Activated CD8-positive, alpha-beta T cell treated with anti-CD3 and anti-CD28 coated beads for 36 hours (primary cell): ENCODE results near the gene CFAP58. TPM values are rescaled to one million over a fixed set of nuclear protein-coding genes. Genes with fewer than 3 reads are reported as not detected.
A peak's percentile ranks its signal among the peaks of the same experiment; 100 is the strongest.

Experiments used
- ATAC-seq: fragments of 200-7000 bp; cut with Tn5 transposase; one replicate; pipeline ENCODE4 v1.10.0; 2021; ENCODE audit warnings: mild to moderate bottlenecking, moderate library complexity
- CTCF ChIA-PET: fragments of 350-600 bp; sonication (Branson Sonifier 250); formaldehyde crosslinking; loops from one replicate; lab custom pipeline; 2021; ENCODE audit warnings: antibody characterized with exemption; lab: Charles Lee
- POLR2A ChIA-PET: fragments of 350-600 bp; sonication (Branson Sonifier 250); formaldehyde crosslinking; loops from one replicate; lab custom pipeline; 2021; ENCODE audit warnings: antibody characterized with exemption; lab: Charles Lee
- DNase-seq: peaks from one replicate; pipeline ENCODE4 v3.0.0-alpha.2; 2020
- H3K27ac Mint-ChIP-seq: one replicate; pipeline ENCODE4 v1.8.0; 2021; ENCODE audit warnings: mild to moderate bottlenecking, mixed read lengths
- H3K27me3 Mint-ChIP-seq: one replicate; pipeline ENCODE4 v1.8.0; 2021; ENCODE audit warnings: mixed read lengths
- H3K36me3 Mint-ChIP-seq: one replicate; pipeline ENCODE4 v1.8.0; 2021; ENCODE audit warnings: low read depth, mixed read lengths
- H3K4me1 Mint-ChIP-seq: one replicate; pipeline ENCODE4 v1.8.0; 2021; ENCODE audit warnings: low read depth, mixed read lengths
- H3K4me3 Mint-ChIP-seq: one replicate; pipeline ENCODE4 v1.8.0; 2021; ENCODE audit warnings: mild to moderate bottlenecking, moderate library complexity, mixed read lengths
- H3K9me3 Mint-ChIP-seq: one replicate; pipeline ENCODE4 v1.8.0; 2021; ENCODE audit warnings: mixed read lengths
- CTCF ChIP-seq: fragments of 200-600 bp; IDR thresholded peaks from one replicate; pipeline ENCODE4 v1.8.0; 2022; ENCODE audit warnings: antibody characterized with exemption, mild to moderate bottlenecking
- intact Hi-C: fragments of 100-400 bp; cut with micrococcal nuclease; formaldehyde crosslinking; loops from one replicate; pipeline ENCODE4 v1.10.0; 2022
- total RNA-seq, 2 experiments: library from RNA; stranded (reverse); gene quantifications; one replicate each; pipeline ENCODE4 v1.2.3, GENCODE V29; 2021

CFAP58 gene
- total RNA-seq, 2 experiments from 2014 or later, result 0.27 to 0.38 TPM

- intact Hi-C loops, result no loop called here
- peak; percentile 31 for ATAC-seq
- TF ChIP-seq CTCF, result no peak
- H3K36me3 Mint-ChIP-seq, result peaks cover 25% of the 10 kb centered on the region
- no peak for DNase-seq
- peak overlapping the region; percentile 100 for H3K27ac Mint-ChIP-seq
- POLR2A ChIA-PET, result interaction anchor here (0.7 to 6.1 kb wide), 16 partner anchors 8 to 83 kb away, joined by 3 to 30 read pairs (median 8); partner anchors contain the start of genes CFAP58, GSTO1 and GSTO2
- H3K27me3 Mint-ChIP-seq, result no peaks in the 10 kb centered on the region
- peaks cover 51% of the 10 kb centered on the region for H3K4me1 Mint-ChIP-seq
- peak overlapping the region; percentile 86 for H3K4me3 Mint-ChIP-seq
- CTCF ChIA-PET, result interaction anchor here (1.1 to 3.0 kb wide), 11 partner anchors 8 to 77 kb away, joined by 3 to 35 read pairs (median 5); no protein-coding TSS in a partner anchor
- no peaks in the 10 kb centered on the region for H3K9me3 Mint-ChIP-seq
Observed at GRCh38 chr10:104337521-104337984, 16.1 kb upstream of the CFAP58 start.

GRCh38 chr10:104337985-104338735 is 15.5 kb upstream of the CFAP58 start, which contains the start of gene ITPRIP:
Gene ITPRIP (minus strand): TSS chr10:104338465. CDS start chr10:104316051, 22,414 bp downstream.
- ChIA-PET POLR2A (interaction anchor here (0.7 to 6.1 kb wide), 18 partner anchors 8 to 83 kb away, joined by 3 to 30 read pairs (median 7); partner anchors contain the start of genes CFAP58, GSTO1 and GSTO2), CTCF (interaction anchor here (1.1 to 3.0 kb wide), 13 partner anchors 9 to 77 kb away, joined by 3 to 35 read pairs (median 5); partner anchors contain the start of gene CFAP58)
- TF ChIP-seq CTCF, result no peak
- Mint-ChIP-seq H3K4me3 (peak within 1 kb of the TSS; percentile 86), H3K36me3 (peaks cover 21% of the 10 kb centered on the region), H3K27me3 (no peaks in the 10 kb centered on the region), H3K9me3 (no peaks in the 10 kb centered on the region), H3K4me1 (peaks cover 45% of the 10 kb centered on the region), H3K27ac (peak within 1 kb of the TSS; percentile 100)
- intact Hi-C loops, result no loop called here
- peak; percentile 76 for ATAC-seq
- DNase-seq, result peak; percentile 84

GRCh38 chr10:104339469-104340110 is 14.0 kb upstream of the CFAP58 start:
- no peak for TF ChIP-seq CTCF
- Mint-ChIP-seq H3K4me3 (peak overlapping the region; percentile 86), H3K36me3 (peaks cover 15% of the 10 kb centered on the region), H3K9me3 (no peaks in the 10 kb centered on the region), H3K27ac (peak overlapping the region; percentile 100), H3K27me3 (no peaks in the 10 kb centered on the region), H3K4me1 (peaks cover 31% of the 10 kb centered on the region)
- ATAC-seq (no peak), DNase-seq (no peak)
- POLR2A ChIA-PET, result interaction anchor here (1.4 to 6.1 kb wide), 8 partner anchors 10 to 70 kb away, joined by 3 to 30 read pairs (median 12); partner anchors contain the start of genes CFAP58 and GSTO2
- CTCF ChIA-PET, result interaction anchor here (1.2 to 3.0 kb wide), 7 partner anchors 11 to 70 kb away, joined by 3 to 35 read pairs (median 14); partner anchors contain the start of gene CFAP58
- intact Hi-C loops, result no loop called here

GRCh38 chr10:104340111-104340526 is 13.5 kb upstream of the CFAP58 start:
- ATAC-seq (no peak), DNase-seq (no peak)
- intact Hi-C loops, result no loop called here
- Mint-ChIP-seq H3K9me3 (no peaks in the 10 kb centered on the region), H3K36me3 (peaks cover 10% of the 10 kb centered on the region), H3K4me1 (peaks cover 25% of the 10 kb centered on the region), H3K27me3 (no peaks in the 10 kb centered on the region), H3K27ac (peak overlapping the region; percentile 58), H3K4me3 (peak overlapping the region; percentile 32)
- TF ChIP-seq CTCF, result no peak
- POLR2A ChIA-PET, result interaction anchor here (2.5 to 6.1 kb wide), 4 partner anchors 11 to 39 kb away, joined by 8 to 30 read pairs (median 22); partner anchors contain the start of gene CFAP58
- CTCF ChIA-PET, result interaction anchor here (1.7 to 3.0 kb wide), 4 partner anchors 13 to 66 kb away, joined by 5 to 35 read pairs (median 18); partner anchors contain the start of gene CFAP58
